Mucosa of rectum (tissue), 2 donors: Measurements from ENCODE around the gene EGLN1.

Experiments used
- H3K27ac ChIP-seq, 2 donors: one replicate each; pipeline ENCODE4 v1.7.0; 2013; ENCODE audit warnings: inconsistent platforms in 2 of 2, low read depth in 2 of 2, low read length in 2 of 2
- H3K27me3 ChIP-seq, 2 donors: one replicate each; pipeline ENCODE4 v1.7.0; 2013; ENCODE audit warnings: low read length in 2 of 2; ENCODE audit not compliant: control insufficient read depth in 2 of 2, insufficient read depth in 2 of 2
- H3K36me3 ChIP-seq, 2 donors: one replicate each; pipeline ENCODE4 v1.7.0; 2013; ENCODE audit warnings: low read length in 2 of 2; ENCODE audit not compliant: control insufficient read depth in 2 of 2, insufficient read depth in 2 of 2
- H3K4me1 ChIP-seq, 2 donors: one replicate each; pipeline ENCODE4 v1.7.0; 2013; ENCODE audit warnings: low read length in 2 of 2, mild to moderate bottlenecking in 1 of 2; ENCODE audit not compliant: control insufficient read depth in 2 of 2, insufficient read depth in 2 of 2
- H3K4me3 ChIP-seq, 2 donors: one replicate each; pipeline ENCODE4 v1.7.0; 2013; ENCODE audit warnings: low read length in 2 of 2
- H3K9ac ChIP-seq, 2 donors: one replicate each; pipeline ENCODE4 v1.7.0; 2013; ENCODE audit warnings: low read length in 2 of 2, low read depth in 1 of 2, mild to moderate bottlenecking in 1 of 2
- H3K9me3 ChIP-seq, 2 donors: one replicate each; pipeline ENCODE4 v1.7.0; 2013; ENCODE audit warnings: low read length in 2 of 2; ENCODE audit not compliant: control insufficient read depth in 2 of 2
- donor health status: healthy.
- donor health status: Normal muscosa, but diverticular disease.

EGLN1 gene

GRCh38 chr1:231422798-231423309, 767 bp upstream of the EGLN1 start:
- H3K9ac ChIP-seq = peak overlapping the region; percentile 87 to 89
- peak overlapping the region; percentile 87 to 89 for H3K4me3 ChIP-seq
- no peaks in the 10 kb centered on the region for H3K9me3 ChIP-seq
- H3K27ac ChIP-seq = peak overlapping the region; percentile 96 to 97
- no peaks in the 10 kb centered on the region for H3K36me3 ChIP-seq
- peaks cover 9 to 25% of the 10 kb centered on the region in 2 donors for H3K4me1 ChIP-seq
- H3K27me3 ChIP-seq = no peaks in the 10 kb centered on the region

- Histone ChIP-seq H3K36me3 (no peaks in the 10 kb centered on the region), H3K9me3 (no peaks in the 10 kb centered on the region), H3K4me1 (peaks cover 16 to 35% of the 10 kb centered on the region in 2 donors), H3K9ac (peak overlapping the region; percentile 91 to 95), H3K27me3 (no peaks in the 10 kb centered on the region), H3K4me3 (peak overlapping the region; percentile 89 to 97), H3K27ac (peak overlapping the region; percentile 96 to 97)
These were observed 529 bp downstream of the EGLN1 start for GRCh38 chr1:231421546-231421970.

GRCh38 chr1:231420959-231421545, 1.0 kb downstream of the EGLN1 start:
- H3K27ac ChIP-seq = peak overlapping the region; percentile 96 to 97
- H3K4me1 ChIP-seq = peaks cover 16 to 37% of the 10 kb centered on the region in 2 donors
- H3K9me3 ChIP-seq = no peaks in the 10 kb centered on the region
- no peaks in the 10 kb centered on the region for H3K27me3 ChIP-seq
- peak overlapping the region; percentile 91 to 95 for H3K9ac ChIP-seq
- H3K4me3 ChIP-seq = peak overlapping the region; percentile 89 to 97
- H3K36me3 ChIP-seq = no peaks in the 10 kb centered on the region

- H3K4me1 ChIP-seq = peaks cover 16 to 37% of the 10 kb centered on the region in 2 donors
- H3K9ac ChIP-seq = peak overlapping the region; percentile 91 to 95
- no peaks in the 10 kb centered on the region for H3K36me3 ChIP-seq
- H3K27me3 ChIP-seq = no peaks in the 10 kb centered on the region
- H3K9me3 ChIP-seq = no peaks in the 10 kb centered on the region
- H3K27ac ChIP-seq = peak overlapping the region; percentile 96 to 97
- peak overlapping the region; percentile 89 to 97 for H3K4me3 ChIP-seq
These were observed 1.7 kb downstream of the EGLN1 start for GRCh38 chr1:231420299-231420958.

- Histone ChIP-seq H3K9me3 (no peaks in the 10 kb centered on the region), H3K9ac (peak overlapping the region; percentile 91 to 95), H3K36me3 (no peaks in the 10 kb centered on the region), H3K4me3 (peak overlapping the region; percentile 89 to 97), H3K27ac (peak overlapping the region; percentile 96 to 97), H3K27me3 (no peaks in the 10 kb centered on the region), H3K4me1 (peaks cover 16 to 37% of the 10 kb centered on the region in 2 donors)
These were observed 2.3 kb downstream of the EGLN1 start for GRCh38 chr1:231419738-231420298.

- Histone ChIP-seq H3K9ac (peak overlapping the region; percentile 1 to 95), H3K9me3 (no peaks in the 10 kb centered on the region), H3K36me3 (no peaks in the 10 kb centered on the region), H3K27ac (no peak overlapping the region), H3K27me3 (no peaks in the 10 kb centered on the region), H3K4me1 (peaks cover 16 to 37% of the 10 kb centered on the region in 2 donors), H3K4me3 (peak overlapping the region; percentile 89 to 97)
These were observed 2.9 kb downstream of the EGLN1 start for GRCh38 chr1:231419147-231419546.

- no peaks in the 10 kb centered on the region for H3K36me3 ChIP-seq
- H3K9me3 ChIP-seq = no peaks in the 10 kb centered on the region
- H3K9ac ChIP-seq = no peak overlapping the region
- H3K4me3 ChIP-seq = peak overlapping the region; percentile 89 to 97
- H3K4me1 ChIP-seq = peaks cover 16 to 37% of the 10 kb centered on the region in 2 donors
- no peak overlapping the region for H3K27ac ChIP-seq
- no peaks in the 10 kb centered on the region for H3K27me3 ChIP-seq
These were observed 3.4 kb downstream of the EGLN1 start for GRCh38 chr1:231418741-231419107.

GRCh38 chr1:231418101-231418740, 3.9 kb downstream of the EGLN1 start:
- Histone ChIP-seq H3K9ac (no peak overlapping the region), H3K36me3 (no peaks in the 10 kb centered on the region), H3K9me3 (no peaks in the 10 kb centered on the region), H3K4me3 (peak overlapping the region; percentile 89 to 97), H3K27ac (no peak overlapping the region), H3K4me1 (peaks cover 16 to 33% of the 10 kb centered on the region in 2 donors), H3K27me3 (no peaks in the 10 kb centered on the region)

GRCh38 chr1:231417513-231417912, 4.6 kb downstream of the EGLN1 start:
- no peak overlapping the region for H3K27ac ChIP-seq
- H3K9ac ChIP-seq = no peak overlapping the region
- H3K36me3 ChIP-seq = no peaks in the 10 kb centered on the region
- peak overlapping the region; percentile 36 to 97 for H3K4me3 ChIP-seq
- H3K27me3 ChIP-seq = no peaks in the 10 kb centered on the region
- H3K4me1 ChIP-seq = peaks cover 16 to 33% of the 10 kb centered on the region in 2 donors
- no peaks in the 10 kb centered on the region for H3K9me3 ChIP-seq

- no peak overlapping the region for H3K27ac ChIP-seq
- H3K9me3 ChIP-seq = no peaks in the 10 kb centered on the region
- peaks cover 16 to 33% of the 10 kb centered on the region in 2 donors for H3K4me1 ChIP-seq
- H3K9ac ChIP-seq = no peak overlapping the region
- peak overlapping the region in 1 of 2 donors; percentile 97 for H3K4me3 ChIP-seq
- H3K27me3 ChIP-seq = no peaks in the 10 kb centered on the region
- H3K36me3 ChIP-seq = no peaks in the 10 kb centered on the region
These were observed 5.2 kb downstream of the EGLN1 start for GRCh38 chr1:231416901-231417300.
